K562 (cell line): ENCODE data around the gene FREM3. TPM values are rescaled to one million over a fixed set of nuclear protein-coding genes. Genes with fewer than 3 reads are reported as not detected.

ENCODE experiments used
- CUX1 ChIP-seq: fragments of 200-800 bp; sonication (Bioruptor generic); IDR thresholded peaks from 2 replicates; pipeline ENCODE4 v1.6.1; 2016; ENCODE audit warnings: missing genetic modification characterization, missing compliant biosample characterization
- EGR1 ChIP-seq: fragments of 450-650 bp; conservative IDR thresholded peaks from 2 replicates; pipeline ENCODE4 v1.6.1; 2017; ENCODE audit warnings: mild to moderate bottlenecking
- HMG20A ChIP-seq: fragments of 450-650 bp; formaldehyde crosslinking; conservative IDR thresholded peaks from 2 replicates; pipeline ENCODE4 v1.4.0; 2020; ENCODE audit warnings: mild to moderate bottlenecking, mixed read lengths
- KAT8 ChIP-seq: fragments of 450-650 bp; IDR thresholded peaks from 2 replicates; pipeline ENCODE4 v1.6.1; 2016; ENCODE audit warnings: low read depth, mild to moderate bottlenecking
- NCOA1 ChIP-seq: fragments of 450-650 bp; IDR thresholded peaks from 2 replicates; pipeline ENCODE4 v1.6.1; 2016; ENCODE audit warnings: low read depth
- PREB ChIP-seq: sonication (generic); formaldehyde crosslinking; IDR thresholded peaks from 2 replicates; pipeline ENCODE4 v1.8.1; 2023; ENCODE audit warnings: mild to moderate bottlenecking, missing genetic modification reagents
- SAP30 ChIP-seq: fragments of 200-600 bp; sonication (generic); IDR thresholded peaks from 2 replicates; pipeline ENCODE4 v1.6.1; 2012; ENCODE audit warnings: borderline replicate concordance, low read depth, mild to moderate bottlenecking, moderate library complexity, low read length, control low read depth, inconsistent platforms; ENCODE audit not compliant: insufficient read depth, poor library complexity, severe bottlenecking
- ZFP30 ChIP-seq: fragments of 250-450 bp; sonication (Bioruptor Pico); IDR thresholded peaks from 2 replicates; pipeline ENCODE4 v1.8.0; 2022; ENCODE audit warnings: moderate library complexity, mild to moderate bottlenecking, inconsistent platforms, borderline replicate concordance
- ZNF311 ChIP-seq: fragments of 250-450 bp; sonication (Bioruptor Pico); IDR thresholded peaks from 2 replicates; pipeline ENCODE4 v1.4.0; 2020; ENCODE audit warnings: mild to moderate bottlenecking, moderate library complexity
- ZNF354B ChIP-seq: fragments of 250-450 bp; sonication (Bioruptor Pico); IDR thresholded peaks from 2 replicates; pipeline ENCODE4 v1.4.0; 2020
- ZNF589 ChIP-seq: fragments of 200-800 bp; sonication (Bioruptor generic); IDR thresholded peaks from 2 replicates; pipeline ENCODE4 v1.6.1; 2016; ENCODE audit warnings: low read depth, missing genetic modification characterization, missing compliant biosample characterization
- polyA plus RNA-seq, 8 experiments: library from polyadenylated mRNA; depleted of rRNA in 4 of 8; stranded (reverse) in 5 of 8; unstranded in 3 of 8; fragments of >200 nt; fragmentation: Nextera tagmentation in 2 of 8; fragmentation: Illumina TruSeq in 1 of 8; extraction: Ambion mirVana in 2 of 8; extraction: Trizol in 1 of 8; gene quantifications; 2 replicates each; pipeline versions ENCODE4 v1.2.1 to v1.2.3, GENCODE V29; 2011 to 2014; ENCODE audit warnings: inconsistent platforms in 1 of 8, missing spikeins in 1 of 8
- total RNA-seq, 7 experiments: library from RNA; depleted of rRNA in 6 of 7; stranded (reverse); fragments of >200 nt in 6 of 7; fragmentation: Illumina TruSeq in 2 of 7; extraction: Trizol in 2 of 7; gene quantifications; 2 replicates each; pipeline versions ENCODE4 v1.2.1 to v1.2.3, GENCODE V29; 2011 to 2021; ENCODE audit warnings: low replicate concordance in 1 of 7

The FREM3 gene
- total and polyA plus RNA-seq, 9 of the 15 experiments (the other 6 are each of a cell fraction or from before 2014, with no cell fraction given) = not detected

GRCh38 chr4:143531788-143532491 lies 168.5 kb downstream of the FREM3 start (continued):
- no peak for TF ChIP-seq KAT8
- no peak for TF ChIP-seq SAP30
- no peak for TF ChIP-seq HMG20A (CRISPR knock-in tag)
- no peak for TF ChIP-seq CUX1
- TF ChIP-seq PREB (CRISPR knock-in tag) = no peak
- no peak for TF ChIP-seq ZNF589 (CRISPR knock-in tag)
- TF ChIP-seq ZFP30 (CRISPR knock-in tag) = no peak
- TF ChIP-seq EGR1 = no peak
- no peak for TF ChIP-seq ZNF311 (CRISPR knock-in tag)
- no peak for TF ChIP-seq ZNF354B (CRISPR knock-in tag)
- TF ChIP-seq NCOA1 = no peak
- TF ChIP-seq, all 486 proteins: peak for 0
